Ishikawa (cell line): Measurements from ENCODE around the gene ARGLU1.

Experiments used
- CEBPB ChIP-seq: IDR thresholded peaks from 2 replicates; pipeline ENCODE4 v1.6.1; 2012
- CREB1 ChIP-seq: IDR thresholded peaks from 2 replicates; pipeline ENCODE4 v1.6.1; 2012; ENCODE audit warnings: low read depth
- EP300 ChIP-seq: IDR thresholded peaks from 2 replicates; pipeline ENCODE4 v1.6.1; 2012; ENCODE audit warnings: borderline replicate concordance
- FOXM1 ChIP-seq: IDR thresholded peaks from 2 replicates; pipeline ENCODE4 v1.6.1; 2012; ENCODE audit warnings: low read depth, borderline replicate concordance
- REST ChIP-seq: IDR thresholded peaks from 2 replicates; pipeline ENCODE4 v1.6.1; 2012; ENCODE audit warnings: low read depth, mild to moderate bottlenecking
- TAF1 ChIP-seq: IDR thresholded peaks from 2 replicates; pipeline ENCODE4 v1.6.1; 2012; ENCODE audit warnings: low read depth, mild to moderate bottlenecking
- YY1 ChIP-seq: IDR thresholded peaks from 2 replicates; pipeline ENCODE4 v1.6.1; 2012; ENCODE audit warnings: low read depth

GRCh38 chr13:106514928-106515634, 52.9 kb downstream of the ARGLU1 start:
- TF ChIP-seq YY1 (no peak), EP300 (no peak), TAF1 (no peak), REST (no peak), CREB1 (no peak), FOXM1 (no peak), CEBPB (no peak)
